Measurements from ENCODE around the gene NXNL1.
"Not testable (repeated sequence)": the region's sequence is repeated elsewhere in the genome, so short reads cannot be mapped to it uniquely, and the experiment has no call there.

Gene NXNL1

GRCh38 chr19:17460372-17461230, at the start of gene NXNL1:
NXNL1 (minus strand) TSS chr19:17460926; CDS start chr19:17460869, 57 bp downstream.
- intact Hi-C loops (cut with DNase I): no loop called here
- peak in 3 of 10 donors; percentile 18 to 69 (median 53) for DNase-seq

- intact Hi-C loops (cut with DNase I); DNase-seq: not testable (repeated sequence)
Observed at GRCh38 chr19:17508558-17508933, 47.8 kb upstream of the NXNL1 start.

GRCh38 chr19:17506745-17507144, 46.0 kb upstream of the NXNL1 start:
- intact Hi-C loops (cut with DNase I): no loop called here
- no peak for DNase-seq

- intact Hi-C loops (cut with DNase I): no loop called here
- DNase-seq: peak in 1 of 10 donors; percentile 79
Observed at GRCh38 chr19:17505223-17505622, 44.5 kb upstream of the NXNL1 start.

GRCh38 chr19:17504456-17504855, 43.7 kb upstream of the NXNL1 start:
- DNase-seq: peak in 1 of 10 donors; percentile 71
- intact Hi-C loops (cut with DNase I): no loop called here

GRCh38 chr19:17504030-17504429, 43.3 kb upstream of the NXNL1 start:
- intact Hi-C loops (cut with DNase I): no loop called here
- no peak for DNase-seq

GRCh38 chr19:17503240-17503639, 42.5 kb upstream of the NXNL1 start:
- intact Hi-C loops (cut with DNase I): no loop called here
- DNase-seq: no peak

- peak in 1 of 10 donors; percentile 77 for DNase-seq
- intact Hi-C loops (cut with DNase I): no loop called here
Observed at GRCh38 chr19:17500447-17501198, 39.9 kb upstream of the NXNL1 start.

GRCh38 chr19:17499648-17500446, 39.1 kb upstream of the NXNL1 start:
- DNase-seq: peak in 1 of 10 donors; percentile 76
- intact Hi-C loops (cut with DNase I): no loop called here

- intact Hi-C loops (cut with DNase I); DNase-seq: not testable (repeated sequence)
Observed at GRCh38 chr19:17499025-17499424, 38.3 kb upstream of the NXNL1 start.

- intact Hi-C loops (cut with DNase I): no loop called here
- DNase-seq: peak in 1 of 10 donors; percentile 88
Observed at GRCh38 chr19:17497149-17497798, 36.5 kb upstream of the NXNL1 start.

GRCh38 chr19:17496337-17496997, 35.7 kb upstream of the NXNL1 start:
- intact Hi-C loops (cut with DNase I): no loop called here
- DNase-seq: peak in 6 of 10 donors; percentile 27 to 93 (median 58)

GRCh38 chr19:17495639-17496296, 35.0 kb upstream of the NXNL1 start:
- DNase-seq: no peak
- intact Hi-C loops (cut with DNase I): no loop called here

- intact Hi-C loops (cut with DNase I): no loop called here
- DNase-seq: no peak
Observed at GRCh38 chr19:17491287-17491686, 30.6 kb upstream of the NXNL1 start.

- intact Hi-C loops (cut with DNase I): no loop called here
- DNase-seq: no peak
Observed at GRCh38 chr19:17490411-17490810, 29.7 kb upstream of the NXNL1 start.

- intact Hi-C loops (cut with DNase I): no loop called here
- no peak for DNase-seq
Observed at GRCh38 chr19:17489392-17490030, 28.8 kb upstream of the NXNL1 start.

- intact Hi-C loops (cut with DNase I): no loop called here
- DNase-seq: no peak
Observed at GRCh38 chr19:17488593-17489391, 28.1 kb upstream of the NXNL1 start.

All from posterior cingulate gyrus (tissue), 11 donors.